Esophagus mucosa (tissue), 1 donor: ENCODE measurements around the gene HOXA4. TPM values are rescaled to one million over a fixed set of nuclear protein-coding genes. Genes with fewer than 3 reads are reported as not detected.

Source experiments
- ATAC-seq: fragments of 200-7000 bp; cut with Tn5 transposase; one replicate; pipeline ENCODE4 v1.9.1; 2020
- total RNA-seq: library from RNA; stranded (reverse); gene quantifications from one replicate; pipeline ENCODE4 v1.2.4, GENCODE V29; 2023
- donor health status: DM: yes; HTN: yes; CAD: no.

HOXA4 gene
- total RNA-seq, 1 donor from 2014 or later, result 5.5 TPM

- no peak for ATAC-seq
Measured at GRCh38 chr7:27116031-27116961, 14.3 kb downstream of the HOXA4 start.

- ATAC-seq, result peak; percentile 5
Measured at GRCh38 chr7:27115221-27116026, 15.1 kb downstream of the HOXA4 start.

DNA sequence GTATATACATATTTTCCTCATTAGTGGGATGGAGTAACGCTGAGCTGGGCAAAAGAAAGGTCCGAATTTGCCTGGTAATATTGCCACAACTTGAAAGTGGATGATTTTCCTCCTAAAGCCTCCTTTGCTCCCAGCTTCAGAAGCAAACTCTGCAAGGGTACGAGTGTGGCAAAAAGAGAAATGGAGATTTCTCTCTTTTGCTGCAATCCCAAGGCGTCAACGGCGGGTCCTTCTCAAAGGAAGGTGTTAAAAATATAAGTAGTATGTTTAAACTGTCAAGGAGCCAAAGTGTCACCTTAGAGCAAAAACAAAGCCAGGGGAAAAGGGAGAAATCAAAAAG is 15.7 kb downstream of the HOXA4 start:
- ATAC-seq, result no peak

- peak; percentile 21 for ATAC-seq
Measured at GRCh38 chr7:27113991-27114769, 16.4 kb downstream of the HOXA4 start.

- peak; percentile 70 for ATAC-seq
Measured at GRCh38 chr7:27112955-27113949, 17.3 kb downstream of the HOXA4 start.

GRCh38 chr7:27112361-27112760 is 18.2 kb downstream of the HOXA4 start:
- ATAC-seq, result no peak

- no peak for ATAC-seq
Measured at GRCh38 chr7:27111751-27112277, 18.7 kb downstream of the HOXA4 start.

GRCh38 chr7:27111042-27111750 is 19.4 kb downstream of the HOXA4 start:
- peak; percentile 57 for ATAC-seq

DNA sequence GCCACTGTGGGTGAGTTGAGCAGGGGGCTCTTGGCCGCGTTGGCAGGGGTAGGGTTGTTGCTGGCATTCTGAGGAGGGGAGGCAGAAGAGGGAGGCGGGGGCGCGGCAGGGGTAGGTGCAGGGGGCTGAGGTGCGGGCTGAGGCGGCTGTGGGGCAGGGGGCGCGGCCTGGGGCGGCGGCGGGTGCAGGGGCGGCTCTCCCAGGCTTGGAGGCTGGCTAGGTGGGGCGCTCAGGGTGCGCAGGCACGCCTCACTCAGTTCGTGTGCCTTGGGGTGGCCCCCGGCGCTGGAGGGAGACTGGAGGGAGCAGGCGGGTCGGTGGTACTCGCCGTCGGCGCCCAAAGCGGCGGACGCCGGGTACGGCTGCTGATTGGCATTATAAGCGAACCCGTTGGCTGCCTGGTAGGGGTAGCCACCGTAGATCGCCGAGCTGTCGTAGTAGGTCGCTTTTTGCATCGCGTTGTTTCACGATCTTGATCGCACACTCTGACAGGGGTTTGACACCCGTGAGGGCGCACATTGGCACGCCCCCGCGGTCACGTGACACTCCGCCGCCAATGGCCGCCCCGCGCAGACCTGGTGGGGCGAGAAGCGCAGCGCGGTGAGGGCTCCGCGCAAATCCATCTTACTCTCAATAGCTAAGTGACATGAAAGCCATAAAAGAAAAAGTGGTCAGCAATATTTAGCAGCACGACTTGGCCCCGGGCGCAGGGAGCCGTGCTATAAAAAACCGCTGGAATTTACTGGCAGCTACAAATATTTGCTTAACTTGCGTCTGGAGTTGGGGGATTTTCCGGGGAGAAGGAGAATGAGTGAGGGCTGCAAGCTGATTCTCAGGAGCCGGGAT is 20.1 kb downstream of the HOXA4 start:
- ATAC-seq, result peak; percentile 50

GRCh38 chr7:27109466-27110185 is 20.9 kb downstream of the HOXA4 start:
- no peak for ATAC-seq

GRCh38 chr7:27108390-27109127 is 22.0 kb downstream of the HOXA4 start:
- ATAC-seq, result peak; percentile 34

DNA sequence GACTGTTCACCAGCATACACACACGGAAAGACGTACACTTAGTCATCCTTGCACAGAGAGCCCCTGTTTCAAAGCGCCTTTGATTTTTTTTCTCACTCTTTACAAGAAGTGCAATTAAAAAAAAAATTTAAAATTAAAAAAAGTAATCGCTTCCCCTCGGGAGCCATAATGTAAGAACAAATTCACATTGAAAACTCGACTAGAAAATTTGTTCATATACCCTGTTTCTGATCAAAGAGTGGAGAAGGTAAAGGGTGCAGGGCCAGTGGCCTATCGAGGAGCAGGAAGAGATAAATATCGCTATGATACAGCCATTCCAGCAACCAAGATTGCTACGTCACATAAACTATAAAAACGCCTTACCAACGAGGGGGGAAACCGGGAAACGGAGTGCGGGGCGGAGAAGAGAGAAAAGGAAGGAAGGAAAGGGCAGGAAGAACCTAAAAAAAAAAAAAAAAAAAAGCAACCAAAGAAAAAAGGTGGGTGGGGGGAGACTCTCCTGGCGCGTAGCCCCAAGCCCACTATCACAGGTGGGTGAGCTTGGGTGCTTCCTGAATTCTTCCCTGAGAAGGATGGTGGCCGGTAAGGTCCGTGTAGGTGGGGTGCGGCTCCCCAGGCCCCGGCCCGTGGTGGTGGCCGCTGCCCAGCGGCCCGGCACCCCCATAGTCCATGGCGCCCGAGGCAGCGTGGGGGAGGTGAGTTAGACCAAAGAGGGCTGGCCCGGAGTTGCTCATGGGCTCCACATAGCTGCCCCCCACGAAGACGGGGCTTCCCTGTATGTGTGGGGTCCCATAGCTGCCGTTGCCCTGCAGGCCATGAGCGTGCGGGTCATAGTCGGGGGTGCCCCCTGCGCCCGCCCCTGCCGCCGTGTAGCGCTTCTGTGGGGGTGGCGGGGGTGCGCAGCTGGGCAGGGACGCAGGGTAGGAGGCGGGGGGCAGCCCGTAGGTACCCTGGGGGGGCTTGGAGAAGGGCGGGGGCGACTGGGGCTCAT is 22.9 kb downstream of the HOXA4 start:
- ATAC-seq, result peak; percentile 3

DNA sequence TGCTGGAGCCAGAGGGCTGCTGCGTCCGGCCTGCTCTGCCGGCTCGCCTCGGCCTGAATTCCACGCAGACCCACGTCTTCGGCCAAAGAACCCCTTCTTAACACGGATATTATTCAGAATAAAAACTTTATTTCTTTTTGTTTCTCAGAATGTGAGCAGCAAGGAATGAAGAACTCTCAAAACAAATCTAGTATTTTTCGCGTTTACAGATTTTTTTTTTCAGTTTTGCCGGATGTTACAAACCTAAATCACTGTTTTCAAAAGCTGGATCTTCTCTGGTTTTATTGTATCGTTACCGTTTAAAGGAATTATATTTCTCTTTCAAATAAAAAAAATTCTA is 23.7 kb downstream of the HOXA4 start:
- ATAC-seq, result no peak

DNA sequence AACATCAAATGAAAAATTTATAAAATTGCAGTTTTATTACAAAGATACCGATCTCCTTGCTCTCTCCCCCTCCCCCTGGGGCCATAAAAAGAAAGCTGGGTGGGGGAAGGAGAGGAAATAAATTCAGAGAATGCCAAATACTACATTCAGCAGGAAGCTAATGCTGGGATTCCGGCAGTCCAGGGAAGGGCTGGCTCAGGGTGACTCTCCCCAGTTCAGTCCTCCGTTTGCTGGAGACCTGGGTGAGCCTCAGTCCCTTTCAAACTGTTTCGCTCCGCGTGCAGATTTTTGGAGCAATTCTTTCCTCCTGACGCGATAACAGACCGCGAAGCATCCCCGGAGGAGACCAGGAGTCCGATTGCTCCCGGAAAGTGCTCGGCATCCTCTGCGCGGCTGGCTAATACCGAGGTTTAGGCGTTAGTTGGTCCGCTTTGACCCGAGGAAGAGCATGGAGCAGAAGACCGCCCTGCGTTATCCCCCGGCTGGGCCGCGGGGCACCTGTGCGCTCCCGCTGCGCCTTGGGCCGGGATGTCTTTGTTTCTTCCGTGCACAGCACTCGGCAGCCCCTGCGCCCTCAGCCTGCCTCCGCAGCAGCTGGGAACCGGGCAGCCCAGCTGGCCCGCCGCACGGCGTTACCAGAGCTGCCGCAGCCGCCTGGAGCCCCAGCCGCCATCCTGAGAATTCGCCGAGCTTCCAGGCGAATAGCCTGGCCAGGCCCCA is 24.2 kb downstream of the HOXA4 start:
- ATAC-seq, result no peak

DNA sequence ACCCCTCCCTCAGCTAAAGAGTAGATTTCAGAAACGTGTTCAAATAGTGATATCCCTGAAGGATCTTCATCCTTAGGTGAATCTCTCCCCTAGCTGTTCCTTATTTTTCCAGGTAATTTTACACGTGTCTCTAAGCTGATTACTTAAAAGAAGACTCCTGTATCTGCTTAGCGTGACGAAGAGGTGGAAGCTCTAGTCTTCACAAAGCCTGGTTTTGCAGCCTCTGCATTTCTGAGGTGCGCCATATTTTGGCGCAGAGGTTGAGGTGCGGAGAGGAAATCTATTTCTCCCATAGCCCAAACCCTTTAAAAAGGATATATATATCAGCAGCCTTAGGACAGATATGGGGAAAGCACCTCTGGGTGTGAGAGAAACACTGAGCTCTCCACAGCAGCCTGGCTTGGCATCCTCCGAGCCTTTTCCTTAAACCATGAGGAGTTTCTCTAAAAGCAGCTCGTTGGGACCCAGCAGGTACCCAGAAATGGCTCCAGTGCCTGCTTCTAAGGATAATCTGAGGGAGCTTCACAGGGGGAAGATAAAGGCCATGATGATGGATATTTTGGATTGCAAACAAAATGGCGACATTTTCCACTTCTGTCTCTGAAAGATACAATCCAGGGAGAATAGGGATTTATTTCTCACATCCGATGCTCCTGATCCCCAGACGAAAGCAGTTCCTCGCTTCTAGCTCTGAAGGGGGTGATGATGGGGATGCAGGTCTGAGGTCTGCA is 25.1 kb downstream of the HOXA4 start:
- ATAC-seq, result no peak
